Measurements from ENCODE around the gene ABCG4.
"Not testable (repeated sequence)": the region's sequence is repeated elsewhere in the genome, so short reads cannot be mapped to it uniquely, and the experiment has no call there.

The ABCG4 gene

DNA sequence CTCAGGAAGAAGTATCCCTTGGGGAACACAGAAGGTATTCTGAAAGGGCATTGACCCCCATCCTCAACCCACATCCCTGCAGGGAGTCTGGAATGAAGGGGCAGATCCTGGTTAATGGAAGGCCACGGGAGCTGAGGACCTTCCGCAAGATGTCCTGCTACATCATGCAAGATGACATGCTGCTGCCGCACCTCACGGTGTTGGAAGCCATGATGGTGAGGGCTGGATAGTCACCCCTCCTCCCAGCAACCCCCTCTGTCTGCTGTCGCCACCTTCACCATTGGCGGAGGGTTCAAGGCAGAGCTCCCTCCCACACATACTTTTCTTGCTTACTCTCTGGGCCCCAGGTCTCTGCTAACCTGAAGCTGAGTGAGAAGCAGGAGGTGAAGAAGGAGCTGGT lies 5.3 kb downstream of the ABCG4 start:
- DNase-seq (ENCODE audit: low read depth), result no peak

DNA sequence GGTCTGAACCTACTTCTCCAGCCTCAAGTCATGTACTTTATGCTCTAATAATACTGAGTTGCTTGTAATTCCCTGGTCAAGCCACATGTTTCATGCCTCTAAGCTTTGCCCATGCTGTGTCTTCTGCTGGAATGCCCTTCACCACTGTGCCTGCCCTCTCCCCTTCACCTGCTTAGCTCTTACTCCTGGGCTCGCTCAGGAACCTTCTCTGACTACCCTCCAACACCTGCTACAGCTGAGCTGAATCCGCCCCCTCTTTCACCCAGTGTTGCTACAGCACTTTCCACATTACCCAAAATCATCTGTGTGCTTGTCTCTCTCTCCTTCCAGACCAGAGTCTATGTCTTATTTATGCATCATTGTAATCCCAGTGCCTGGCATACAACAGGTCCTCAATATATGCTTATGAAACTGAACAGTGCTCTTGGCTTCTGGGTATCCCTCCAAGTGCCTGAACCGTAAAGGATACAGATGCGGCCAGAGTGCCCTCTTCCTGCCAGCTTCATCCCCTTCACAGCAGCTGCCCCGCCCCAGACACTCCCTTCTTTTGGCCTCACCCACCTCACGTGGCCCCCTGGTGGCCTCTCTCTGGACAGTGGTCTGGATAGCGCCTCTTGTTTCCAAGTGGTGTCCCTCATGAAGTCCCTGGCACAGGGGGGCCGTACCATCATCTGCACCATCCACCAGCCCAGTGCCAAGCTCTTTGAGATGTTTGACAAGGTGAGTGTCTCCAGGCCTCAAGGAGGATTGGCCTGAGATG lies 7.1 kb downstream of the ABCG4 start:
- no peak for DNase-seq (ENCODE audit: low read depth)

DNA sequence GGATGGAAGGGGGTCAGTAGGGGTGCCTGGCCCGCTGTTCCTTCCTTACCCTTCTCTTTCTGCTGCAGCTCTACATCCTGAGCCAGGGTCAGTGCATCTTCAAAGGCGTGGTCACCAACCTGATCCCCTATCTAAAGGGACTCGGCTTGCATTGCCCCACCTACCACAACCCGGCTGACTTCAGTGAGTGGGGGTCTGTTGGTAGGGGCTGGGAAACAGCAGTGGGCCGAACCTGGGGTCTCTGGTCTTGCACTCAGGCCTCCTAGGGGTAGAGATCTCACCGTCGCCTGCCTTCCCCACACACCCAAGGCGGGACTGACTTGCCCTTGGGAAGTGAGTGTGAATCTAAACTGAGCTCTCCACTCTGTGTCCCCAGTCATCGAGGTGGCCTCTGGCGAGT lies 7.6 kb downstream of the ABCG4 start:
- DNase-seq (ENCODE audit: low read depth), result no peak

DNA sequence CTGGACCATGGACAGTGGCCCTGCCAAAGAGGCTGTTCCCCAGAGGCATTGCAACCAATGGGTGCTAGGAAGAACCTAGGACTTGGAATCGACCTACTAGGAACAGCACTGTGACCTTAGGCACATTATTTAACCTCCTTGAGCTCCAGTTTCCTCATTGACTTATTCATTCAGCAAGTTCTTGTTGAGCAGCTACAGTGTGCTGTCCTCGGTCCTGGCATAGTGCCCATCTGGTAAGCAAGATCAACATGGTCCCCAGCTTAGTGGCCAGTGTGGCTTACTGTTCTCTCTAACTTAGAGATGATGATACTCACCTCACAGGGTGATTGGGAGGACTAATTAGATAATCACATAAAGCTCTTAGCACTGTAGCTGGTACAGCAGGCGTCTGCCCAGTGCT lies 8.2 kb downstream of the ABCG4 start:
- no peak for DNase-seq (ENCODE audit: low read depth)

DNA sequence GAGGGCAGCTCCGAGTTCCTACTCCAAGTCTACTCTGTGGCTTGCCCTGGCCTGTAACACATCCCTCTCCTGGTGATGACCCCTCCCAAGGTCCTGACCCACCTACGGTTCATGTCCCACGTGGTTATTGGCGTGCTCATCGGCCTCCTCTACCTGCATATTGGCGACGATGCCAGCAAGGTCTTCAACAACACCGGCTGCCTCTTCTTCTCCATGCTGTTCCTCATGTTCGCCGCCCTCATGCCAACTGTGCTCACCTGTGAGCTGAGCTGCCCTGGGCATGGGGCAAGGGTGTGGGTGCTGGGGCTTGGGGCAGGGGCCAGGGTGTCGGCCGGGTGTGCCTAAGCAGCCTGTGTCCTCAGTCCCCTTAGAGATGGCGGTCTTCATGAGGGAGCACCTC lies 9.6 kb downstream of the ABCG4 start:
- DNase-seq (ENCODE audit: low read depth), result no peak

DNA sequence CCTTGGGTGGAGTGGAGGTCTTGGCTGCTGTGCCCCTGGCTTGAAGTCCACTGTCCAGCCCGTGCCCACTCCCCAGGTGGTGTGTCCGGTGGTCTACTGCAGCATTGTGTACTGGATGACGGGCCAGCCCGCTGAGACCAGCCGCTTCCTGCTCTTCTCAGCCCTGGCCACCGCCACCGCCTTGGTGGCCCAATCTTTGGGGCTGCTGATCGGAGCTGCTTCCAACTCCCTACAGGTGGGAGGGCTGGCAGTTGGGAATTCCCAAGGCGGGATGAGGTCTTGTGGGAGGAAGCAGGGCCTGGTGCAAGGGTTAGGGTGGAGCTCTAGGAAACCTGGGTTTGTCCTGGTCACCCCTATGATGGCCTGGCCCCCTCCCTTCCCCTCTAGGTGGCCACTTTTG lies 11.3 kb downstream of the ABCG4 start:
- DNase-seq (ENCODE audit: low read depth), result no peak

DNA sequence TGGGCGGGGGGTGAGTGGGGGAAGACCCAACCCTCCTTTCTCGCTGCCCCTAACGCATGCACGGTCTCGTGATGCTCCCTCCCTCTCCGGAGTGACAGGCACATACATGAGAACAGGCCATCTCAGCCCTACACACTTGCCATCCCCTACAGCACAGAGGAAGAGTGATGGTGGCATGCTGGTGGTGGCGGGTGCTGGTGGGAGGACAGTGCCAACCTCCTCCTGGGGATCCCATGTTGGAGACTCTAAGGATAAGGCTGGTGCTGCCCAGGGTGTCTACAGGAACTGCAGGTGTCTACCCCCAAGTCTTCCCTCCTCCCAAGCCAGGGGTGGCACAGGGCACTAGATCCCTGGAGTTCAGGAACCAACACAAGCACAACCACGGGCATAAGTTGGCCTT lies 13.0 kb downstream of the ABCG4 start:
- DNase-seq (ENCODE audit: low read depth), result no peak

DNA sequence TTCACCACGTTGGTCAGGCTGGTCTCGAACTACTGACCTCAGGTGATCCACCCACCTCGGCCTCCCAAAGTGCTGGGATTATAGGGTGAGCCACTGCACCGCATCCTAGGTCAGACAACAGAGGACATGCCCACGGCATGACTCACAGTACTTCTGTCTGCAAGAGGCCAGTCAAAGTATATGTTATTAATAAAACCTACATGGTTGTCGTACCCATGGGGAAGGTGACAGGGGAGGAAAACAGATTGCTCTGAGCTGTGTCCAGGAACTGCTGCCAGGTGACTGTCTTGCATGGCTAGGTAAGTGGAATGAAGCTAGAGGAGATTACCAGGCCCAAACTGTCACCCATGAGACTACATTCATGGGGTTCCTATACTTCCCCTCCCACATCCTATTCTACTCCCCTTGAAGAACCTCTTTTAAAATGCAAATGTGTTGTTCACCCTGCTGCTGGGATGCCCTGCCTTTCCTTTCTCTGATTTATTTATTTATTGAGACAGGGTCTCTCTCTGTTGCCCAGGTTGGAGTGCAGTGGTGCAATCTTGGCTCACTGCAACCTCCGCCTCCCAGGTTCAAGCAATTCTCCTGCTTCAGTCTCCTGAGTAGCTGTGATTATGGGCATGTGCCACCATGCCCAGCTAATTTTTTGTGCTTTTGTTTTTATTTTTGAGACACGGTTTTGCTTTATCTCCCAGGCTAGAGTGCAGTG lies 17.7 kb downstream of the ABCG4 start:
- DNase-seq (ENCODE audit: low read depth), result peak; percentile 79

DNA sequence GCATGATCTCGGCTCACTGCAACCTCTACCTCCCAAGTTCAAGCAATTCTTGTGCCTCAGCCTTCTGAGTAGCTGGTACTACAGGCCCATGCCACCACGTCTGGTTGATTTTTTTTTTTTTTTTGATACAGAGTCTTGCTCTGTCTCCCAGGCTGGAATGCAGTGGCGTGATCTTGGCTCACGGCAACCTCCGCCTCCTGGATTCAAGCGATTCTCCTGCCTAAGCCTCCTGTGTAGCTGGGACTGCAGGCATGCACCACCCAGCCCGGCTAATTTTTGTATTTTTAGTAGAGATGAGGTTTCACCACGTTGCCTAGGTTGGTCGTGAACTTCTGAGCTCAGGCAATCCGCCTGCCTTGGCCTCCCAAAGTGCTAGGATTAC lies 18.2 kb downstream of the ABCG4 start:
- DNase-seq (ENCODE audit: low read depth), result not testable (repeated sequence)

DNA sequence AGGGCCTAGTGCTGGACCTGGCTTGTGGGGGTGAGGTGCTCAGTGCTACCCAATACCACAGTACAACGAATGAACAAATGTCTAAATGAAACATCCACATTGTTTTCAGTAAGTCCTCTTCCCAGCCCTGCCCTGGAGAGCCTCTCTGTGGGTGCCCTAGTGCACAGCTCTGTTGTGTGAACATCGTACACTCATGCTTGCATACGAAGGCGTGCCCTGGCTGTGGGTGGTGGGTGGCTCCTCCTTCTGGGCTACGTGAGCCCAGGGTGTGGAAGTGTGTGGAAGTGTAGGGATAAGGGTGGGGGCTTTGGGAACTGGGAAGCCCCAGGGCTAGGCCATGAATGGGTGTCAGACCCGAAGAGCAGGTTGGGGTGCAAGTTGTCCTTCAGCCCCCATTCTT lies 19.1 kb downstream of the ABCG4 start:
- DNase-seq (ENCODE audit: low read depth), result peak; percentile 26

DNA sequence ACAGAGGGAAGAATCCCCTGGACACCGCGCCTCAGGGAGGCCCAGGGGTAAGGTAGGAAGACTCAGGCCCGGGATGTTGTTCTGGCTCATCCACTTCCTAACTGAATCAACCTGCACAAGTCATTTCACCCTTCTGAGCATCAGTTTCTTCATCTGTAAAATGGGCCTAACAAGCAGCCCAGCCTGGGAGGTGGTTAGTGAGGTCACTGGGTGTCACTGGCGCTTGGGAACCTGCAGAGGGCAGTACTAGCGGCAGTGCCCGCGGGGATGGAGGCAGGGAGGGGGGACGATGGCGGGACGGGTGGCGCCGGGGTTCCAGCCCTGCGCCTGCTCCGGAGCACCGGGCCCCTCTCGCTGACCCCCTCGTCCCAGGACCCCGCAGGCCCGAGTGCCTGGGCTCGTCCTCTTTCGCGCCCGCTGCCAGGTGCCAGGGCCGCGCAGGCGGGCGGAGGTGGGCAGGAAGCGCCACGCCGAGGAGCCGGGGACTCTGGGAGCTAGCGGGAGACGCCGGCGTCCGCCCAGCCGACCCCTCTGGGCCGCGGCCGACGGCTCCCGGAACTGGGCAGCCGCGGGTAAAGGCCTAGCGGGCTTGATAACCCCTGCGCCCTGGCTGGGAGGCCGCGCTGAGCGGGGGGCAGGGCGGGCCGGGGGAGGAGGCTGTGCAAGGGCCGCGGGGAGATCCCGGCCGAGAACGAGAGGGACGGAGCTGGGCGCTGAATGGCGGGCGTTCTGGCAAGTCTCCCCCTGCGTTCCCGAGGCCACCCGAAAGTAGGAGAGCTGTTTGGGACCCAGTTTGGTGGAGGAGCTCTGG lies 19.8 kb downstream of the ABCG4 start, which contains the start of gene NLRX1:
Gene NLRX1, plus strand, starts transcription at position 255 of the 811 bp plus-strand sequence. CDS start 2,679 bp downstream, outside the sequence.
- DNase-seq (ENCODE audit: low read depth), result peak; percentile 79

DNA sequence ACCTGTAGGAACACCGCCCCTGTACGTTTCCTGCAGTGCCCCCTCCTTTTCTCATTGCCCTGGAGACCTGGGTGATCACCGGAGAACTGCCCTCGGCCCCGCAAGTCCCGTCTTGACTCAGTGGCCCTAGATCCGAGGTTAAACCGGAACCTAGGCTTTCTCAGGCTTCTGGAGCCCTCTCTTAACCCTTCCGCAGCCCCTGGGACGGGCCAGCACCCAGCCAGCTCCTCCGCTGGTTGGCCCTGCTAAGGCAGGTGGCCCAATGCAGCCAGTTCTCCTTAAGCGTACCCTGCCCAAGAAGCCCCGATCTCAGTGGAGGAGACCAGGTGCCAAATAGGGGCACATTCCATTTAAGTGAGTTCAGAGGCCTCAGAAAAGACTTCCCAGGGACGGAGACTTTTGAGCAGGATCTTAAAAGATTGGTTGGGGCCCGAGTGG lies 20.4 kb downstream of the ABCG4 start:
- DNase-seq (ENCODE audit: low read depth), result peak; percentile 43

DNA sequence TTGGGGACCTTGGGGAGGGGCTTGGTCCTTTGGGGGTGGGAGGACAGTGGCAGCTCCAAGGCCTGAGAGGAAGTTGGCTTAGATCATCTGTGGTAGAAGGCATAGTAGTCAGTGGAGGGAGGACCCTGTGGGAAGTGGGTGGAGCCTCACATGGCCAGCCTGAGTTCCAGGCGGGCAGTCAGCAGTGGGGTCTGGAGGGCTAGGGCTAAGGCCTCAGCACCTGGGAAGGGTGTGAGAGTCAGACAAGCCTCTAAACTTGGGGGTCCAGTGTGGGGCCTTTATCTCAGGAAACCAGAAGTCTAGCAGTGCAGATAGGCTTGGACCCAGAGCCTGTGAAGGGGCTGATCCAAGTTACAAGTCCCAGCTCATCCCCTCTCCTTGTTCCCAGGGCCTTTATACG lies 23.7 kb downstream of the ABCG4 start:
- DNase-seq (ENCODE audit: low read depth), result no peak

DNA sequence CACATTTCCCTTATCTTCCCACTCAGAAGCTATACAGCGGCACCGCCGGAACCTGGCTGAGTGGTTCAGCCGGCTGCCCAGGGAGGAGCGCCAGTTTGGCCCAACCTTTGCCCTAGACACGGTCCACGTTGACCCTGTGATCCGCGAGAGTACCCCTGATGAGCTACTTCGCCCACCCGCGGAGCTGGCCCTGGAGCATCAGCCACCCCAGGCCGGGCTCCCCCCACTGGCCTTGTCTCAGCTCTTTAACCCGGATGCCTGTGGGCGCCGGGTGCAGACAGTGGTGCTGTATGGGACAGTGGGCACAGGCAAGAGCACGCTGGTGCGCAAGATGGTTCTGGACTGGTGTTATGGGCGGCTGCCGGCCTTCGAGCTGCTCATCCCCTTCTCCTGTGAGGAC lies 24.6 kb downstream of the ABCG4 start:
- DNase-seq (ENCODE audit: low read depth), result no peak

DNA sequence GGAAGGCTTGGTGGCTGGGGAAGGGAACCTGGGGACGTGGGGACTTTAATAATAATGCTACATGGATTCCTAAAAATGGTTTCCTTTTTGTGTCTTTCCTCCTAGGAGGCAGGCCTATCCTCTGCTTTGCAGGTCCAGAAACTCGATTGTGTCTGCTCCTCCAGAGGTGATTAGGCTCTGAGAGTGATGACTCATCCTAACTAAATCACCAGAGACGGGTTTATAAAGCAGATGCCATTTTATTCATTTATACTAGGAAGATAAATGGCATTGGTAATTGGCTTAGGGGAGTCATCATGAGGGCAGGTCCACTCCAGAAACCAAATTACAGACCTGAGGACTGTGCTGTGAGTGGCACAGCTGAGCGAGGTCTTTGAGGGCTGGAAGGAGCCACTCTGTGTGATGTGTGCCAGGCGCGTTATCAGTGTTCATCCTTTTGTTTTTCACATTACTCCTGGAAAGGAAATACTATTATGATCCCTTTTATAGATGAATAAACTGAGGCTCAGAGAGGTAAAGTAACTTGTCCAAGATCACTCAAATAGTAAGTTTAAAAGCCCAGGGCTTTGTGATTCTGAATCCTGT lies 26.7 kb downstream of the ABCG4 start:
- DNase-seq (ENCODE audit: low read depth), result peak; percentile 44

DNA sequence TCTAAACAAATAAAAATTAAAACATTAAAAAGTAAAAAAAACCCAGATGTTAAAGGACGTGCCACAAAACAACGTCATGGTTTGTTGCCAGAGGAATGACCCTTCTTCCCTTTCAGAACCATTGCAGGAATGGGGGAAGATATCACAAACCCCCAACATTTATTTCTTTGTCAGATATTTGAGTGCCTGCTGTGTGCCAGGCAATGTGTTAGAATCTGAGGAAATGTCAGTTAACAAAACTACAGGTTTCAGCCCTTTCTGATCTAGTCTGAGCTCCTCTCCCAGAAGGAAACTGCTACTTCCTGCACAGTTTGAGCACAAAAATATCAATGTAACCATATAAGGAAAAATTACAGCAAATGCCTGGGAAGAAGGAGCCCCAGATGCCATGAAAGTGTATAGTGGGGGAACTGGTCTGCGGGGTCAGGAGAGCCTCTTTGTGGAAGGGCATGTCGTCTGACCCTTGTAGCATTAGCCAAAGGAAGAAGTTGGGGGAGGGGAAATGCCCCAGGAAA lies 29.4 kb downstream of the ABCG4 start:
- DNase-seq (ENCODE audit: low read depth), result no peak

DNA sequence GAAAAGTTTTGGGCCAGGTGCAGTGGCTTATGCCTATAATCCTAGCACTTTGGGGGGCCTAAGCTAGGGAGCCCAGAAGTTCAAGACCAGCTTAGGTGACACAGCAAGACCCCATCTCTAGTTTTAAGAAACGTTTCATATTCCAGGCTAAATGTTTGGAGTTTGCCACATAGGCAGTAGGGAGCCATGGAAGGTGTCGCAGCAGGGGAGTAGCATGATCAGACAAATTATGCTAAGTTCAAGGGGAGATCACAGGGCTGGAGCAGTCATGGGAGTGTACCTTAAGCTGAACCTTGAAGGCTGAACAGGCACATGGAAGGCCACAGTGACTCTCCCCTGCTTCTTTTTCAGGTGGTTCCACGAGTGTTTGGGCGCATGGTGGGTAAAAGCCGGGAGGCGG lies 30.5 kb downstream of the ABCG4 start:
- no peak for DNase-seq (ENCODE audit: low read depth)

DNA sequence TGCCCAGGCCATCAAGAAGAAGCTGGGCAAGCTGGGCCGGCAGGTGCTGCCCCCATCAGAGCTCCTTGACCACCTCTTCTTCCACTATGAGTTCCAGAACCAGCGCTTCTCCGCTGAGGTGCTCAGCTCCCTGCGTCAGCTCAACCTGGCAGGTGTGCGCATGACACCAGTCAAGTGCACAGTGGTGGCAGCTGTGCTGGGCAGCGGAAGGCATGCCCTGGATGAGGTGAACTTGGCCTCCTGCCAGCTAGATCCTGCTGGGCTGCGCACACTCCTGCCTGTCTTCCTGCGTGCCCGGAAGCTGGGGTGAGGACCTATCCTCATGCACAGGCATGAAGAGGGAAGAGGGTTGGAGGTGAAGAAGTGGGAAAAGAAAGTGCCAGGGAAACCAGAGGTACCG lies 31.1 kb downstream of the ABCG4 start:
- no peak for DNase-seq (ENCODE audit: low read depth)

DNA sequence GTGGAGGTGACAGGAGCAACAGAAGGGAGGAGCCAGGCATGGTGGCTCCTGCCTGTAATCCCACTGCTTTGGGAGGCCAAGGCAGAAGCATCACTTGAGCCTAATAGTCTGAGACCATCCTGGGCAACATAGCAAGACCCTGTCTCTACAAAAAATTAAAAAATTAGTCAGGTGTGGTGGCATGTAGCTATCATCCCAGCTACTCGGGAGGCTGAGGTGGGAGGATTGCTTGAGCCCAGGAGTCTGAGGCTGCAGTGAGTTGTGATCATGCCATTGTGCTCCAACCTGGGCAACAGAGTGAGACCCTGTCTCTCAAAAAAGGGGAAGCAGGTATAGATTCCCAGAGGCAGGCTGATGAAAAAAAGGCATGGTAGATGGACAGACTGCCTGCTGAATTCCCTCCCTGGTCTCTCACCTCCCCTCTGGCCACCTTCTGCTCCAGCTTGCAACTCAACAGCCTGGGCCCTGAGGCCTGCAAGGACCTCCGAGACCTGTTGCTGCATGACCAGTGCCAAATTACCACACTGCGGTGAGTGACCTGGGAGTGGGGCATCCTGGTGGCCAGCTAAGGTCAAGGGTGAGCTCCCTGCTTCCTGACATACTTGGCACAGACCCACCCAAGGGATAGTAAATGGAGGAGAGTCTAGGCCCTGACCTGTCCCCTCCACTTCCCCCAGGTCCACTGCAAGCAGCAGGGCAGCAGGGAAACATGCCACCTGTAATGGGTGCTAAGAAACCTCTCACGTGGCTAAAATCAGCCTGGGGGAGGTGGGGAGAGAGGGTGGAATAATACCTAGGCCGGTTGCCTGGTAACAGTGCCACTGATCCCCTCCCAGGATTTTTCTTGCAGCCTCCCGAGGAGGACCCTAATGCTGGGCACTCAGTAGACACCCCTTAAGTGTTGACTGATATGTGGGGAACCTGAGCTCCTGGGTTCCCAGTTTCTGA lies 32.2 kb downstream of the ABCG4 start:
- no peak for DNase-seq (ENCODE audit: low read depth)

DNA sequence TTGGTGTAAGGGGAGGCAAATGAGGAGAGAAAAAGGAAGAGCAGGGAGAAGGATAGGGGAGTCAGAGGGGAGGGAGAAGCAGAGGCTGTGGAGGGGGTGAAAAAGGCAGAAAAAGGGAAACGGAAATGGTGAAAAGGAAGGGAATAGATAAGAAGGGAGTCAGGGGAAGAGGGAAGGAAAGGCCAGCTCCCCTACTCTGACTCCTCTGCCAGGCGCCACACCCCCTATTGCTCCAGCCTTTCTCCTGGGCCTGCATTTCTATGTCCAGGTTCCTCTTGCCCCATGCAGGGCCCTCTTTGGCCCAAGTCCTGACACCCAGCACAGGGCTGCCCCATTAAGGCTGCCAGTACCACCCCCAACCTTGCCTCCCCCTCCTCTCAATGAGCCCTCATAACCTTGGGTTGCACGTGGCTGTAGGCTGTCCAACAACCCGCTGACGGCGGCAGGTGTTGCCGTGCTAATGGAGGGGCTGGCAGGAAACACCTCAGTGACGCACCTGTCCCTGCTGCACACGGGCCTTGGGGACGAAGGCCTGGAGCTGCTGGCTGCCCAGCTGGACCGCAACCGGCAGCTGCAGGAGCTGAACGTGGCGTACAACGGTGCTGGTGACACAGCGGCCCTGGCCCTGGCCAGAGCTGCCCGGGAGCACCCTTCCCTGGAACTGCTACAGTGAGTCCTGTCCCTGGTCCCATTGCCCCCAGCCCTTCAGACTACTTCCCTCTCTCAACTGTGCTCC lies 33.0 kb downstream of the ABCG4 start:
- no peak for DNase-seq (ENCODE audit: low read depth)

All from amniotic epithelial cell (primary cell).